Parathyroid adenoma (tissue), 2 donors: ENCODE measurements around the gene NAXD.

Source experiments
- H2AFZ ChIP-seq: fragments of 300-600 bp; sonication (generic); one replicate; pipeline ENCODE4 v1.7.0; 2017; ENCODE audit warnings: antibody characterized with exemption, mild to moderate bottlenecking
- H3K27ac ChIP-seq: fragments of 300-600 bp; sonication (generic); one replicate; pipeline ENCODE4 v1.7.0; 2017
- H3K27me3 ChIP-seq: fragments of 300-600 bp; sonication (generic); one replicate; pipeline ENCODE4 v1.7.0; 2017; ENCODE audit warnings: low read length; ENCODE audit not compliant: control insufficient read depth, insufficient read depth
- H3K36me3 ChIP-seq: fragments of 300-600 bp; sonication (generic); one replicate; pipeline ENCODE4 v1.7.0; 2017; ENCODE audit warnings: low read length; ENCODE audit not compliant: control insufficient read depth, insufficient read depth
- H3K4me1 ChIP-seq: fragments of 300-600 bp; sonication (generic); one replicate; pipeline ENCODE4 v1.7.0; 2017; ENCODE audit warnings: control low read depth
- H3K4me2 ChIP-seq: fragments of 300-600 bp; sonication (generic); one replicate; pipeline ENCODE4 v1.7.0; 2017; ENCODE audit warnings: low read length
- H3K4me3 ChIP-seq: fragments of 300-600 bp; sonication (generic); one replicate; pipeline ENCODE4 v1.7.0; 2017; ENCODE audit warnings: low read depth, low read length
- H3K79me2 ChIP-seq: fragments of 300-600 bp; sonication (generic); one replicate; pipeline ENCODE4 v1.7.0; 2017; ENCODE audit warnings: control low read depth
- H3K9ac ChIP-seq: fragments of 300-600 bp; sonication (generic); one replicate; pipeline ENCODE4 v1.7.0; 2017; ENCODE audit warnings: mild to moderate bottlenecking
- H3K9me3 ChIP-seq: fragments of 300-600 bp; sonication (generic); one replicate; pipeline ENCODE4 v1.7.0; 2017; ENCODE audit warnings: low read length; ENCODE audit not compliant: control insufficient read depth
- TF ChIP-seq, protein P1 (sequence below): fragments of 300-600 bp; sonication (generic); IDR thresholded peaks from one replicate; pipeline ENCODE4 v1.7.0; 2017; ENCODE audit warnings: antibody characterized with exemption, mild to moderate bottlenecking
- donor health status: primary hyperparathyroidism.

NAXD gene

GRCh38 chr13:110687736-110688135, 72.4 kb downstream of the NAXD start:
- Histone ChIP-seq H3K4me1 (no peaks in the 10 kb centered on the region), H3K4me3 (no peak overlapping the region), H3K79me2 (no peaks in the 10 kb centered on the region), H3K9me3 (no peaks in the 10 kb centered on the region), H3K27ac (no peak overlapping the region), H3K9ac (no peak overlapping the region), H3K27me3 (no peaks in the 10 kb centered on the region), H3K36me3 (no peaks in the 10 kb centered on the region), H3K4me2 (no peak overlapping the region), H2AFZ (no peak overlapping the region)
- TF ChIP-seq, protein P1, sequence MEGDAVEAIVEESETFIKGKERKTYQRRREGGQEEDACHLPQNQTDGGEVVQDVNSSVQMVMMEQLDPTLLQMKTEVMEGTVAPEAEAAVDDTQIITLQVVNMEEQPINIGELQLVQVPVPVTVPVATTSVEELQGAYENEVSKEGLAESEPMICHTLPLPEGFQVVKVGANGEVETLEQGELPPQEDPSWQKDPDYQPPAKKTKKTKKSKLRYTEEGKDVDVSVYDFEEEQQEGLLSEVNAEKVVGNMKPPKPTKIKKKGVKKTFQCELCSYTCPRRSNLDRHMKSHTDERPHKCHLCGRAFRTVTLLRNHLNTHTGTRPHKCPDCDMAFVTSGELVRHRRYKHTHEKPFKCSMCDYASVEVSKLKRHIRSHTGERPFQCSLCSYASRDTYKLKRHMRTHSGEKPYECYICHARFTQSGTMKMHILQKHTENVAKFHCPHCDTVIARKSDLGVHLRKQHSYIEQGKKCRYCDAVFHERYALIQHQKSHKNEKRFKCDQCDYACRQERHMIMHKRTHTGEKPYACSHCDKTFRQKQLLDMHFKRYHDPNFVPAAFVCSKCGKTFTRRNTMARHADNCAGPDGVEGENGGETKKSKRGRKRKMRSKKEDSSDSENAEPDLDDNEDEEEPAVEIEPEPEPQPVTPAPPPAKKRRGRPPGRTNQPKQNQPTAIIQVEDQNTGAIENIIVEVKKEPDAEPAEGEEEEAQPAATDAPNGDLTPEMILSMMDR: no peak

- H3K4me2 ChIP-seq: no peak overlapping the region
- no peaks in the 10 kb centered on the region for H3K36me3 ChIP-seq
- H3K27ac ChIP-seq: no peak overlapping the region
Measured at GRCh38 chr13:110689041-110689440, 73.7 kb downstream of the NAXD start.

More at GRCh38 chr13:110689041-110689440, 73.7 kb downstream of the NAXD start:
- Histone ChIP-seq H3K27me3 (no peaks in the 10 kb centered on the region), H3K4me3 (no peak overlapping the region), H3K79me2 (no peaks in the 10 kb centered on the region), H3K9ac (no peak overlapping the region), H2AFZ (no peak overlapping the region), H3K4me1 (no peaks in the 10 kb centered on the region), H3K9me3 (no peaks in the 10 kb centered on the region)
- TF ChIP-seq, protein P1: no peak
